Middle frontal gyrus (tissue), 1 donor: ENCODE results near the gene CALM3.

Experiments used
- DNase-seq: peaks from one replicate; pipeline ENCODE4 v3.0.0-alpha.2; 2015; ENCODE audit warnings: low spot score; ENCODE audit errors: extremely low spot score

CALM3 gene

DNA sequence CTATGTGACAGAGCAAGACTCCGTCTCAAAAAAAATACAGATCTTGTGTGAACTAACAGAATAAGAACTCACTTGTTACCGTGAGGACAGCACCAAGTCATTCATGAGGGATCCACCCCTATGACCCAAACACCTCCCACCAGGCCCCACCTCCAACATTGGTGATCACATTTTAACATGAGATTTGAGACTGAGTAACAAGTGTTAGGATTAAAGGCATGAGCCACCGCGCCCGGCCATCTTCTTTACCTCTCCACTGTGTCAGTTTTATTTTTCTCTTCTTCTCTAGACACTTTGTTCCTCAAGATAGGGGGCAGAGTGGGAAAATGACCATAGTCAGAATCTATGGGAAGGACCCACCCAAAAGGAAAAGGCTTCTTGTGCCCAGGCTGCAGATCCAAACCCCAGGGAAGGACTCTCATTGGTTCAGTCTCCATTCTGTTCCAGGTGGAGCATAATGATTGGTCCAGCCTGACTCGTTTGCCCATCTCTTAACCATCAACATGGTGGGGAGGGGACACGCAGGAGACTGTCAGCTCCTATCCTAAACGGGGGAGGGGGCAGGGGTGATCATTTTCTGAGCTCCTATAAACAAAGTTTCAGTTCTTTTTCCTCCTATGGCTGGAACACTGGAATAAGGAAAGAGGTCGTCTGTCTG, 1.3 kb upstream of the CALM3 start:
- no peak for DNase-seq

DNA sequence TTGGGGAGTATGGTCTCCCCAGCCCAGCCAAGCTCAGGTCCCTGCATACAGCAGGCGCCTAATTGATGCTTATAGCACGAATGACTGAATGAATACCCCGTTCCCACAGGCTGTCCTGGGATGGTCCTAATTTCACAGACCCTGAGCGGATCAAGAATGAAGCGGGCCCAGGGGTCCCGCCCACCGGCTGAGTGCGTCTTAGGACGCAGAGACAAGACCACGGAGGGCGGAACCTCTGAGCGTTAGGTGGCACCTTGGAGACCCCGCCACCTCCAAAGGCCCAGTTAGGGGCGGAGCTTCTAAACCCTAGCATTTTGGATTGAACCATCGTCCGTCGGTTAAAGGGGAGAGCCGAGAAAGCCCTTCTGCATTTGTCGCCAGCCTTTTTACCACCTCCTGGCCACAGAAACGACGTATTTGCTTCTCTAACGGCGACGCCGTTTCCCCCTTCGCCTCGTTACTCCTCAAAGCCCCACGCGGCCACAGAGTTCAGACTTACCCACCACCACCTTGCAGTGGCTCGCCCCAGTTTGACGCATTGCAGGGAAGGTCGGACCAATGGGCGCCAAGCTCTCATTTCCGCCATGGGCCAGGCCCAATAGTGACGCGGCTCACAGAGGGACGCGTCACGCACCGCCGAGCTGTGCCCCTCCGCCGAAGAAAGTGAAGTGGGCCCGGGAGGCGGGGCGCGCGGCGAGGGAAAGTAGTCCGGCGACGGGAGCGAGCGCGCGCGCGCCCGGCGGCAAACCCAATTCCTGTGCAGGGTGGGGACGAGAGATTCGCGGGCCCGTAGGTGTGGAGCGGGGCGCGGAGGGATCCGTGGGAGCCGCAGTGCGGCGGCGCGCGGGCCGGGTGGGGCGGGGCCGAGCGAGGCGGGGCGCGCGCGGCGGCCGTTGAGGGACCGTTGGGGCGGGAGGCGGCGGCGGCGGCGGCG, 479 bp upstream of the CALM3 start:
- DNase-seq = peak; percentile 85

- no peak for DNase-seq
Observed at GRCh38 chr19:46602392-46603194, 1.5 kb downstream of the CALM3 start.

- DNase-seq = no peak
Observed at GRCh38 chr19:46603195-46603637, 2.1 kb downstream of the CALM3 start.

GRCh38 chr19:46603752-46604231, 2.7 kb downstream of the CALM3 start:
- DNase-seq = no peak

DNA sequence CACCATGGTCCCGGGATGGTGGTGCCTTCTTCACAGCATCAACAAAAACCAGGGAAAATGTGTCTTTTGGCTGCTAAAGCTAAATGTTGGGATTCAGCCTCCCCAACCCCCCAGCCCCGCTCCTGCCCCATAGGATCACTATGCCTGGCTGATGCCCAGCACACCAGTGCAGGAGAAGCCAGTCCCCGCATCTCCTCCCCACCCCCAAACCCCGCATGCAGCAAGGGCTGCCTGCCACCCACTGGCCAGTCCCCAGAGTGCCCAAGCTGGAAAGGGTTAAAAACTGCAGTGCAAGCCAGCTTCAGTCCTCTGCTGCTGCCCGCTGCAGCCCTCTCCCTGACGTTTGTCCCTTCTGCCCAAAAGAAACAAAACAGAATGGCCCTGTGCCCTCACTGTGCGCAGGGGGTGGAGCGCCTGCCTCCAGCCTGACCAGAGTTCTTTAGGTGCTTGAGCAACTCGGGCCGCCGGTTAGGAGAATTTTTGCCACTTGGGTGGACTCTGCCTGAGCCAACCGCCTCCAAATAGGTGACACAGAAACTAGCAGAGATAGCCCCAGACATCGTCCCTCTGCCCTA, 3.7 kb downstream of the CALM3 start:
- no peak for DNase-seq

- no peak for DNase-seq
Observed at GRCh38 chr19:46605356-46605821, 4.3 kb downstream of the CALM3 start.

DNA sequence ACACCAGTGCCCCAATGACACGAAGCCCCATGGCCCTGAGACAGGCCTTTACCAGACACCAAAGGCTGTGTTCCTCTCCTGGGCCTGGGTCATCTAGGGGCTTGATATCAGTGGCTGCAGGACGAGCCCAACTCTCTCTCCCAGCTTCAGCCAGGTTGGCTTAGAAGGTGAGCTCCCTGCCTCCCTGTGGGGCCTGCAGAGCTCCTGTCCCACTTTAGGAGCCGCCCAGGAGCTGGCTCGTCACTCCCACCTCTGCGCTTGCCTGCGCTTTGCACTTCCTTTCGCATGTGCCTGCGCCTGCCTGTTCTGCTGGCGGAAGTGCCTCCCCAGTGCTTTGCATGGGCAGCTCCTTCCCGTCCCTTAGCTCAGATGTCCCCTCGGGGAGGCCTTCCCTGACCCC, 4.9 kb downstream of the CALM3 start:
- DNase-seq = no peak

DNA sequence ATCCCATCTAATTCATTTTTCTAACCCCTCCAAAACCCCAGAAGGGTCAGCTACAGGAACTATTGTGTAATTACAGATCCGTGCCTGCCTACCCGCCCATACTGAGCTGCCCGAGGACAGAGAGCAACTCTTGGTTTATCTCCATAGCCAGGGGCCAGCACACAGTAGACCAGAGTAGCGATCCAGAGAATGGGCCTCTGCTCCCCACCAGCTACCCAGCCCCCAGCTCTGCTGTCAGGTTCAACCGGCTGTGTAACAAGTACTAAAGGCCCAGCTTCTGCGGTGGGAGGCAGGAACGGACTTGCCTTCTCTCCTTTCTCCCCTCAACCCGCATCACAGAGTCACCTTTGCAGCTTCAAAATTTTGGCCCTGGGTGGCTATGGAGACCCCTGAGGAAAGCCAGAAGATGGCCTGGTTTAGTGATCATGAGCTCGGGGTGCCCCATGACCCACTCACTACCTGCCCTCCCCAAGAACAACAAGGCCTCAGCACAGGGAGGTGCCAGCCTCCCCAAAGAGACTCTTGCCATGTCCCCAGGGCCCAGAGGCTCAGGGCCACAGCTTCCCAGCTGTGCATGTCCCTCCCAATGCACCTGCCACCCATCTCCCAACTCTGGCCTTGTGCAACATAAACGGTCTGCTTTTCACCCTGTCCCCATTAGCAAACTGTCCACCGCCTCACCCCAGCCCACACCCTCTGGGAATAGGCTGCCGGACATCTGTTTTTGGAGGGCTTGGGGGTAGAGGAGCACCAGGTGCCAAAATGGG, 5.7 kb downstream of the CALM3 start:
- DNase-seq = no peak

DNA sequence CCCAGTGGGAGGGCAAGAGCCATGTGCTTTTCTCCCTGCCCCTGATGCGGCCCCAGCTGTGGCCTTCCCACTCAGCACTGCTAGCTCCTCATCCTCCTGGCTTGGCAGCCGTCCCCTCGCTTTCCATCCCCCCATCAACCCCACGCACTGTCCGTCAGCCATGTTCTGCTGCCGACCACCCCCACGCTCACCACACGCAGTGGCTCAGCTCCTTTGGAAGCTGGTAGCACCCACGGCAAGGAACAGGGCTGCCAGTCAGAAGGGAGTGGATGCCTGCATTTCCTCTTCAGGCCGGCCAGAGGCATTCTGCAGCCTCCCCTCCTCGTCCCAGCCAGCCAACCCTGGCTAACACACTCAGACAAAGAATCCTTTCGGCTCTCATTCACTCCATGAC, 6.3 kb downstream of the CALM3 start:
- no peak for DNase-seq

DNA sequence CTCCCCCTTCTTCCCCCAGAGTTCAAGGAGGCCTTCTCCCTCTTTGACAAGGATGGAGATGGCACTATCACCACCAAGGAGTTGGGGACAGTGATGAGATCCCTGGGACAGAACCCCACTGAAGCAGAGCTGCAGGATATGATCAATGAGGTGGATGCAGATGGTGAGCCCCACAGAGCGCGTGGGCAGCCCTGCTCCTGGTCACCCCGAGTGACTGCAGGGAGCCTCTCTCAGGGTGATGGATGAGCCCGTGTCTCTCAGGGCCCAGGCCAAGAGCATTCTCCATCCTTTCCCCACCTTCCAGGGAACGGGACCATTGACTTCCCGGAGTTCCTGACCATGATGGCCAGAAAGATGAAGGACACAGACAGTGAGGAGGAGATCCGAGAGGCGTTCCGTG, 7.0 kb downstream of the CALM3 start:
- no peak for DNase-seq

- no peak for DNase-seq
Observed at GRCh38 chr19:46608581-46609345, 7.6 kb downstream of the CALM3 start.

- no peak for DNase-seq
Observed at GRCh38 chr19:46609511-46610412, 8.6 kb downstream of the CALM3 start.

DNA sequence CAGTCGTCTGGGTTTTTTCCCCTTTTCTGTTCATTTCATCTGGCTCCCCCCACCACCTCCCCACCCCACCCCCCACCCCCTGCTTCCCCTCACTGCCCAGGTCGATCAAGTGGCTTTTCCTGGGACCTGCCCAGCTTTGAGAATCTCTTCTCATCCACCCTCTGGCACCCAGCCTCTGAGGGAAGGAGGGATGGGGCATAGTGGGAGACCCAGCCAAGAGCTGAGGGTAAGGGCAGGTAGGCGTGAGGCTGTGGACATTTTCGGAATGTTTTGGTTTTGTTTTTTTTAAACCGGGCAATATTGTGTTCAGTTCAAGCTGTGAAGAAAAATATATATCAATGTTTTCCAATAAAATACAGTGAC, 9.3 kb downstream of the CALM3 start:
- DNase-seq = no peak

DNA sequence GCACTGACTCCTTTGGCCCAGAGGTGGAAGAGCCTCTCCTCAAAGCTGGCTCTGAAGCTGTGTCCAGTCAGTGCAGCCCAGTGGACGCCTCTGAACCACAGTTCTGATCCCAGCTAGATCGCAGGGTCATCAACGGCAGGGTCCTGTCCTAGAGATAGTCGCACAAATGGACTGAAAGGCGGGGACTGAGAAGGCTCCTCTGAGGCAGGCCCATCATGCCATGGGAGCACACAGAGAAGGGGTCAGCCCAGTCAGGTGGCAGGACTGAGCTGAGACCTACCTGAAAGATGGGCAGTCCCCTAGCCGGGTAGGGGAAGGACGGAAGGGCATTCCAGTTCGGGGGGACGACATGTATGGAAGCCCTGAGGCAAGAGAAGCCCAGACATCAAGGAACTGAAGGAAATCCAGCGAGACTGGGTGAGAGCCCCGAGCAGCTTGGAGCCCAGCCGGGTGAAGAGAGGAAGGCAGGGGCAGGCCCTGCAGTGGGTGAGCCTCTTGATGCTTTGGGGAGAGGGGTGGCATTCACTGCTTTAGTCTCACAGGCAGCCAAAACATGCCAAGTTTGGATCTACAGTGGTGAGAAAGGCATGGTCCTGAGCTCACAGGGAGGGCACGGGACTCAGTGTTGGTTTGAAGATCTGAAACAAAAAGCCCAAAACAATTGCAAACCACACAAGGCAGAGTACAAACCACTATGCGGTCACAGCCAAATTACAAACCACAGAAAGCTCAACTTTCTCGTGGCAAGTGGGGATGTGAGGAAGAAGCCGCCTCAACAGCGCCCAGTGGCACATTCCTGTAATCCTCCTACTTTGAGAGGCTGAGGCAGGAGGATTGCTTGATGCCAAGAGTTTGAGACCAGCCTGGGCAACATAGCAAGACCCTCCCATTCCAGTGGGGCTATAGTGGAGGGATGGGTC, 10.0 kb downstream of the CALM3 start:
- no peak for DNase-seq

DNA sequence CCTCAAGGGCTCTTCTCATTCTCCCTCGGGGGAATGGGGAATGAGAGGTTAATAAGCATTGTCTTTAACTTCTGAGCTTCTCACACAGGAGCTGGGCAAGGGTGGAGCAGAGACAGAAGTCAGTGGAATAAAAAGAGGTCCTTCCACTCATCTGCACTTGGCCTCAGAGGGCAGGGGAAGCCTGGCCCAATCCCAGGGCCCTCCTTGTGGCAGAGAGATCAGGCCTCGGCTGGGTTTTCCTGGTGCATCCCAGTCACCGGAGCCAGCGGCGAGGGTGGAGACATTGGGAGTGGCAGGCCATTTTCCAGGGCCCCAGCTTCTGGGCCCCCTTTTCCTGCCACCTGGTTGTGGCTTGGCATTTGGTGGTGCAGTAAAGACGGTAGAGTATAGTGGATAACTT, 10.6 kb downstream of the CALM3 start:
- no peak for DNase-seq

GRCh38 chr19:46613525-46613924, 12.4 kb downstream of the CALM3 start:
- DNase-seq = no peak
